Central memory CD4-positive, alpha-beta T cell (primary cell): ENCODE results near the gene ZNF182.
"Not testable (repeated sequence)": the region's sequence is repeated elsewhere in the genome, so short reads cannot be mapped to it uniquely, and the experiment has no call there.

Experiments
- DNase-seq: peaks from one replicate; pipeline ENCODE4 v3.0.0; 2022
- total RNA-seq, 3 experiments: gene quantifications; one replicate each; lab custom pipeline; 2026; lab: John Stamatoyannopoulos, UW

Gene ZNF182
- total RNA-seq: 12.3 to 27.3 (median 17.6) reads per million in 3 experiments

DNA sequence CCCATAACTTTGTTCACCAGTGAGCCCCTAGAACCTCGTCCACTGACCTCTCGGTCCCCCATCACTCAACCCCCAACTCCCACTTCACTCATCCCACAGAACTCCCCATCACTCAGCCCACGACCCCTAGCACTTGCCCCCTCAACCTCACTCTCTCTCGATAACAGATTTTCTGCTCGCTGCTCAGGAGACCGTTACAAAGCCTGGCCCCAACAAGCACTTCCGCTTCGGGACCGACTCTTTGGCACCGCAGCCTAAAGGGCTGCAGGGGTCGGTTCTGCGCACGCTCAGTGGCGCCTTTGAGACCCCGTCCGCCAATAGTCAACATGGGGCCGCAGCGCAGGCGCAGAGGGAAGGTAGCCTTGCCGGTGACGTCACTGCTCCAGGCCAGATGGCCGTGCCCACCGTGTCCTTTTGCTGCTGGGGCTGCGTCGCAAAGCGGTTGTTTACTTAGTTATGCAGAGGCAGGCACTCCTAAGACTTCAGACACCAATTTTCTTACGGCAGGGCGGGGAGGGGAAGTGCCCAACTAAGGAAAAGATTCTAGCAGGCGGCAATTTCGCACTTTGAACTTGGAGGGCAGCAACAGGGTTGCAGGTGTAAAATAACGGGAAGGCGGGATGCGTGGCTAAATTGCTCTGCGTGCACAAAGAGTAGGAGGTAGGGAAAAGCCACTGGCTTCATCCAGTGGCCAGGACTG is at the start of gene ZNF182:
ZNF182 (minus strand) TSS at position 232 of the 700 bp plus-strand sequence. CDS start 1,380 bp downstream, outside the sequence.
- DNase-seq: peak; percentile 89

DNA sequence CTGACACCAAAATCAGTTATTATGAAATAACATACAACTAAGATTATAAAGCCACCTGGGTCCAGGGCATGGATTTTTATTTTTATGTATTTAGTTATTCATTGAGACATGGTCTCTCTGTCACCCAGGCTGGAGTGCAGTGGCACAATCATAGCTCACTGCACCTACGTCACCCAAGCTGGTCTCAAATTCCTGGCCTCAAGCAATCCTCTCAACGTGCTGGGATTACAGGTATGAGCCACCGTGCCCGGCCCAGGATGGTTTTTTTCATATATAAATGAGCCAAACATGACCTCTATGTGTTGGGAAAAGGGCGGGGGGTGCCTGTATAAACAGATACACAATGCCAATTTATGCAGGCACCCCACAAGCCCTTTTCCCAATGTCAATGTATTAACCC is 43.1 kb upstream of the ZNF182 start:
- no peak for DNase-seq

DNA sequence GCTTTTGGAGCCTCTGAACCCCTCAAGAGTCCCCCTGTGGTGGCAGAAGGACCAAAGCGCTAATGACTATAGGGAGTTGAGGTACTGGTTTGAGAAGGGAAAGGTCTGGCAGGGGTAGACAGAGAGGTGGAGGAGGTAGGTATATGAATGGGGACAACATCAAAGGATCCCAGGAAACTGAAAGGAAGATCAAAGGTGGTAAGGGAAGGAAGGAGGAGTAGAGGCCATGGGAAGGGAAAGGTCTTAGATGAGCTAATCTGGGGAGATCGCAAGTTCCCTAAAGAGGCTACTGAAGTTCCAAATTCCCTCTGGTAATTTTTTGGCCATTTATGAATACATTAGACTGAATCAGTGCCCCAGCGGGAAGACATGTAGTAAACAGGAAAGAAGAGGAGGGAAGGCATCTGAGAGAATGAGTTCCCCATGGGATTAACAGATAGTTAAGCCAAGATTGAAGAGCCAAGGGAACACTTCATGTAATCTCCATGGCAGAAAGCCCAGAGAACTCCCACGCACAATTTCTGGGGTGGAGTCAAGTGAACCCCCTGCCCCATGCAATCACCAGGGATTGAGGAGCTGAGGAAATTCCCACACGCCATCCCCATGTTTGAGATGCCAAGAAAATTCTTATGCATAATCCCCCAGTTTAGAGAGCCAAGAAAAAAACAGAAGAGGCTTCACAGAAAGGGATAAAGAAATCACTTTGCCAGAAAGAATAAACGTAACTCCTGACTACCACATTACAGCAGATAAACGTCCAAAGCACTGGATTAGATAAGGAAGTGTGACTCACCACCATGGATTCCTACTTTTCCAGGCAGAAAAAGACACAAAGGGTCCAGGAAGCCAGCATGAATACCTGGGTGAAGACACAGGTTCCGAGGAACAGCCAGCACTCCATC is 41.9 kb upstream of the ZNF182 start:
- no peak for DNase-seq

DNA sequence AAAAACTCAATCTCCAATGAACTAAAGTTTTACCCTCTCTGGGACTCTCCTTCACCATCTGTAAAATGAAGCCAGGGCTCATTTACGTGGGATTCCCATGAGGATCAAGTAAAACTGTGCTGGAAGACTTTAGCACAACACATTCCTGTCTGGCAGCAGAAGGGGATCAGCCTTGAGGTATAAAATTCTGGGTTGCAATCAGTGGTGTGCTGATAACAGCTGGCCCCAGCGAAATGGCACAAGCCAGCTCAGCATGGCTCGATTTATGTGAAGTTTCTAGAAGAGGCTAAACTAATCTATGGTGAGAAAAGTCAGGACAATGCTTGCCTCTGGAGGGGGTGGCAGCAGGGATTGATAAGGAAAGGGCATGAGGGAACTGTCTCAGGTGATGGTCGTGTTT is 39.3 kb upstream of the ZNF182 start:
- DNase-seq: no peak

DNA sequence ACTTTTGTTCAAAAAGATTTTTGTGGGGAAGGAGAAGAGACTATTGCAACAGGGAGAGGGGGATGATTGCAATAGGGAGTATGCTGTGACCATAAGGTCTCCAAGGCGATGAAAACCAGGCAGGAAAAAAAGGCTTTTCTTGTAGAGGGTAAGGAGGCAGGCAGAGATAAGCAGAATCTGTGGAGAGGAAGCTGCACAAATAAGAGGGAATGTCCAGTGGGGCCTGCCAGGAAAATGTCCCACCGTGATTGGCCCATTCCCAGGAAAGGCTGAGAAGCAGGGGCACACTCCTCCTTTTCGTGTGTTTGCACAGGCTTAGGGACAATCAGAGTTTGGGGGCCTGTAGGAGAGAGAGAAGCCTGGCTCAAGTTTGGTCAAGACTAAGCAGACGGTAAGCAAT is 32.1 kb upstream of the ZNF182 start:
- no peak for DNase-seq

DNA sequence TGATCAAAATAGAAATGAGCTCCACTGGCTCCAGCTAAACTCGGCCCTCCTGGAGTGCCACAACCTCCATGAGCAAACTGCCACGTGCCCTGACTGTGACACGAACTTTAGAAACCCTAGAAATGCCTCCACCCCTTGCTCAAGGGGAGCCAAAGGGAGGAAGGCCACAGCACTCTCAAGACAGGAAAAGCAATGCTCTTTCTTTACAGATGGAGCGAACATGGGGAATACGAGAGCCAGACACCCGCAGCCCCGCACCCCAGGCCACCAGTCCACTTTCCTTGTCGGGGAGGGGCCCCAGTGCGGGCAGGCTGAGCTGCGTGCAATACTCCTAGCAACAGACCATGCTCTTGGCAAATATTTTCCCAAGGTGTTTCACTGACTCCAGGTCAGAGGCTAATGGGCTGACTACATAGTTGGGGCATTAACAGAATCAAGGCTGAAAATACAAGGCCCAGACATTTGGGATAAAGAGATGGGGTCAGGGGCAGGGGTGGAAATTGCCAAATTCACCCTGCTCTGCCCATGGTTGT is 26.9 kb upstream of the ZNF182 start:
- not testable (repeated sequence) for DNase-seq

DNA sequence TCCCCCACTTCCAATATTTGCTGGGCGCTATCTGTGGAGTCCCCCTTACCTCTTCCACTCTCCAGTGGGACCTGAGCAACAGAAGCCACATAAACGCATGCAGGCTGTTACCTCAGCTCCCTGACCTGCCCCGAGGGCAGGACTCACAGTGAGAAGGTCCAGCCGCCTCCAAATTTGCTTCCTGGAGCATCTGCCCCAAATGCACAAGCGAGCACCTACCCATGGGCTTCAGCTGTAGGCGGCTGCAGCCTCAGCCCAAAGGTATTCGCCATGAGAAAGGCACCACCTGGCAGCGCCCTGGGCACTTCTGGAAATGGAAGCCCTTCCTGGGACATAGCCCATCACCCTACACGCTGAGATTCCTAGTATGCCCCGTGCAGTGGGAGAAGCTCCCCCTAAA is 26.4 kb upstream of the ZNF182 start:
- DNase-seq: no peak

DNA sequence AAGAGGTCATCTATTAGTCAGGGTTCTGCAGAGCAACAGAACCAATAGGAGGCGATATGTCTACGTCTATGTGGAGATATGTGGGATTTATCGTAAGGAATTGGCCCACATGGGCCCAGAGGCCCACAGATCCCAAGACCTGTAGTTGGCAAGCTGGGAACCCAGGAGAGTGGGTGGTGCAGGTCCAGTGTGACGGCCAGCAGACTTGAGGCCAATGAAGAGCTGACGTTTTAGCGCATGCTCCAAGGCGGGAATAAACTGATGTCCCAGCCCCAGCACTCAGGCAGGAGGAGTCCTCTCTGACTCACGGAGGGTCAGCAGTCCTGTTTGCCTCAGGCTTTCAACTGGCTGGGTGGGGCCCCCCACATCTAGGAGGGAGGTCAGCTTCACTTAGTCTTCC is 24.3 kb upstream of the ZNF182 start:
- DNase-seq: no peak

DNA sequence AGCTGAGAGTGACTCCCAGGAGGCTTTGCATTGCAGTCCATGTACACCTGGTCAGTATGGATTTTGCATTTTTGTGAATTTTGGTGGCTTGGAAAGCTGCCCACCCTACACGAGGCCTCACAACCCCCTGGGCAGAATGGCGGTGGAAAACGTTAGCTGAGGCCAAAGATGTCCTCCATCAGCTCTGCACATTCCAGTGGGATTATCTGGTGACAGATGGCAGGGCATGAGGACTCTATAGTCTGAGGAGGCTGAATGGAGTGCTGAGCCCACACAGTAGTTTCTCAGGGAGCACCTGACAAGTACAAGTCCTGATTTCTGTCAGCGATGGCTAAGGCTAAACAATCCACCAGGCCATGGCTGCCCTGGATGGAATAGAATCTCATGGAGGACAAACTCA is 23.8 kb upstream of the ZNF182 start:
- not testable (repeated sequence) for DNase-seq

DNA sequence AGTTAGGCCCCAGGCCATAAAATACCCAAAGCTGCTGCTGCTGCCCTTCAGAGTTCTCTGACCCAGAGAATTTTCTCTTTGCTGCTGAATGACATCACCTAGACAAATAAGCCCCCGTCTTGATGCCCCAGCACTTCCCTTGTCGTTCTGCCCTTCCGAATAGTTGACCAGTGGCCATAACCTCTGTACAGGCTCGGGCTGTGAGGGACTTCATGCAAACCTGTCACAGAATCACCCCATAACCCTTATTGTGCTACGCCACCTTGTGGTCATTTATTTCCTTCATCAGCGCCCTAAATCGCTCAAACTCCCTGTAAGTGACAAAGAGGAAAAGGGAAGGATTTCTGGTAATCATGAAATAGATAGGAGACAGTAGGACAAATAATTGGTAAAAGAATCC is 21.8 kb upstream of the ZNF182 start:
- peak; percentile 39 for DNase-seq

DNA sequence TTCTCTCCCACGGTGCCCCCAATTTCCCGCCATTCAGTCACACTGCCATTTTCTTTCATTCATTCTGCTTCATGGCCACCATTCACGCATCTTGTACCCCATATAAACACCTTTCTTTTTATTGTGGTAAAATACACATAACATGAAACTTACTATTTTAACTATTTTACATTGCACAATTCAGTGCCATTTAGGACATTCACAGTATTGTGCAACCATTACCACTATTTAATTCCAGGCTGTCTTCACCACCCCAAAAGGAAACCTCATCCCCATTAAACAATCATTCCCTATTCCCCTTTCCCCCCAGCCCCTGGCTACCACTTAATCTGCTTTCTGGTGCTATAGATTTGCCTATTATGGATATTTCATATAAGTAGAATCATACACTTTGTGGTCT is 18.9 kb upstream of the ZNF182 start:
- DNase-seq: no peak

DNA sequence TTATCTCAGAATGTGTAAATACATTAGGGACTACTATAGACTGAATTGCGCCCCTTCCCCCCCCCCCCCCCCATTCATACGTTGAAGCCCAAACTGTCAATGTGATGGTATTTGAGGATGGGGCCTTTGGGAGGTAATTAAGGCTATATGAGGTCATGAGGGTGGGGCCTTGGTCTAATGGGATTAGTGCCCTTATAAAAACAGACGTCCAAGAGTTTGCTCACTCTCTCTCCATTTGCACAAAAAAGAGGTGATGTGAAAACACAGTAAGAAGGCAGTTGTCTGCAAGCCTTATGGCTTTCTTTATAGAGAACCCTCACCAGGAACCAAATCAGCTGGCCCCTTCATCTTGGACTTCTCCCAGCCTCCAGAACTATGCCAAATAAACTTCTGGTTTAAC is 18.3 kb upstream of the ZNF182 start:
- no peak for DNase-seq

DNA sequence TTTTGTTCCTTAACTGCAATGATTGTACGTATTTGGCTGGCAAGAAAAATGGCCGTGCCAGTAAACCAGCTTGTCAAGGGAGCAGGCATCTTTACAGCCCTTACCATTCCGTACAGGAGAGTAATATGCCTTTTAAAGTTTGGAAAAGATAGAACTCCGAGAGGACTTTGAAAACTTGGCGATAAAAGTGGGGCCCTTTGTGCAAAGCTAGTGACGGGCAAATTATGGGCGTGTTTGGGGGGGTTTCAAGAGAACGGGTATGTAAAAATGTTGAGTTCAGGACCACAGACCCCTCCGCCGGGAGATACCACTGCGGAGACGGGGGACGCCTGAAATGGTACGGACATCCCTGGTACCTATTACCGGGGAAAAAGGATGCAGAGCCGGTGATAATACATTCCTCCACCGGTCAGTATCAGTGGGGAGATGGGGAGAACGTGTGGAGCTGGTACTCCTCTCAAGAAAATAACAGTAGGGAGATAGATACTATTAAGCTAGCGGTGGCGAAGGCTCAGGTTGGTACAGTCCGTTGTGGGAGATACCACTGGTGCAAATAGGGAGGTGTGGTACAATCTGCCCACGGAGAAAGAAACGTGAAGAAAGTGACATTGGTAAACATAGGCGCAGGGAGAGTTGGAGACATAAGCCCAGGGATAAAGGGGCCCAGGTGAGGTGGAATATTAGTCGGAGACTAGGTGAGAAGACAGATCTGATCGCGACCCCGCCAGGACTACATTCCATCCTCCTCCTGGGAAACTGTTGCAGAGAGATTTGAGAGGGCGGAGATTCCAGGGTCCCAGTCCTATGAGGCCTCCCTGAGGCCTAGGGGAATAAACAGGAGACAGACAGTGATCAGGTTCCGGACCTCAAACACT is 17.5 kb upstream of the ZNF182 start:
- peak; percentile 80 for DNase-seq

DNA sequence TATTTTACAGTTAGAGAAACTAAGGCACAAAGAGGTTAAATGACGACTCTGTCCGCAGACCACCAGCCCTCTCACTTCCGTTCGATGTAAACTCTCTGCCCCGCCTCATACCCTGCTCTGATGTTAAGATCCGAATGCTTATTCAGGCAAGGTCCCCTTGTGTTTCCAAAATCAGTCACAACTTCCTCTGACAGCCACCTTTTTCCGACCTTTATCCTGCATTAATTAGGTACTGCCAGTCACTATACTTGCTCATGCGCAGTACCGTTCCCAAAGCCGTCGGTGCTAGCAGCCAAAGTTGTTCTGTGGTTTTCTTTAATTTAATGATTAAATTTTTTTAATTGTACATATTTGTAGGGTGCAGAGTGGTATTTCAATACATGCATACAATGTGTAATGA is 16.7 kb upstream of the ZNF182 start:
- DNase-seq: peak; percentile 6

DNA sequence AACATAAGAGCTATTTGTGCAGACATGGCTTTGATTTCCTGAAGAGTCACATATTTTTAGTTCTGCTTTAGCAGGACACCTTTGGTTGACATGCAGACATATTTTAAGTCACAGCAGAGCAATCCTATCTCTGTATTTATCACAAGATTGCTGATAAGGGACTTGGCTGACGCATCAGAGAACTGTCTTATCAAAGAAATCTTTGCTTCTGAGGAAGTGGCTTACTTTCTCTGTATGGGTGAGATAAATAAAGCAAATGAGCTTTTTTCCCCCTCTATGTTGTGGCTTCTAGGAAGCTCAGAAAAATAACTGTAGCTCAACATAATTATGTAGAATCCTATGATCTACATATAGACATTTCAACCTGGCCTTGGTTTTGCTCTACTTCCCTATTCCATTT is 16.1 kb upstream of the ZNF182 start:
- not testable (repeated sequence) for DNase-seq

DNA sequence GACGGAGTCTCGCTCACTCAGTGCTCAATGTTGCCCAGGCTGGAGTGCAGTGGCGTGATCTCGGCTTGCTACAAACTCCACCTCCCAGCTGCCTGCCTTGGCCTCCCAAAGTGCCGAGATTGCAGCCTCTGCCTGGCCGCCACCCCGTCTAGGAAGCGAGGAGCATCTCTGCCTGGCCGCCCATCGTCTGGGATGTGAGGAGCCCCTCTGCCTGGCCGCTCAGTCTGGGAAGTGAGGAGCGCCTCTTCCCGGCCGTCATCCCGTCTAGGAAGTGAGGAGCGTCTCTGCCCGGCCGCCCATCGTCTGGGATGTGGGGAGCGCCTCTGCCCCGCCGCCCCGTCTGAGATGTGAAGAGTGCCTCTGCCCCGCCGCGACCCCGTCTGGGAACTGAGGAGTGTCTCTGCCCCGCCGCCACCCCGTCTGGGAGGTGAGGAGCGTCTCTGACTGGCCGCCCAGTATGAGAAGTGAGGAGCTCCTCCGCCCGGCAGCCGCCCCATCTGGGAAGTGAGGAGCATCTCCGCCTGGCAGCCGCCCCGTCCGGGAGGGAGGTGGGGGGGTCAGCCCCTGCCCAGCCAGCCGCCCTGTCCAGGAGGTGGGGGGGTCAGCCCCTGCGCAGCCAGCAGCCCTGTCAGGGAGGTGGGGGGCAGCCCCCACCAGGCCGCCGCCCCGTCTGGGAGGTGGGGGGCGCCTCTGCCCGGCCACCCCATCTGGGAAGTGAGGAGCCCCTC is 13.0 kb upstream of the ZNF182 start:
- DNase-seq: not testable (repeated sequence)

DNA sequence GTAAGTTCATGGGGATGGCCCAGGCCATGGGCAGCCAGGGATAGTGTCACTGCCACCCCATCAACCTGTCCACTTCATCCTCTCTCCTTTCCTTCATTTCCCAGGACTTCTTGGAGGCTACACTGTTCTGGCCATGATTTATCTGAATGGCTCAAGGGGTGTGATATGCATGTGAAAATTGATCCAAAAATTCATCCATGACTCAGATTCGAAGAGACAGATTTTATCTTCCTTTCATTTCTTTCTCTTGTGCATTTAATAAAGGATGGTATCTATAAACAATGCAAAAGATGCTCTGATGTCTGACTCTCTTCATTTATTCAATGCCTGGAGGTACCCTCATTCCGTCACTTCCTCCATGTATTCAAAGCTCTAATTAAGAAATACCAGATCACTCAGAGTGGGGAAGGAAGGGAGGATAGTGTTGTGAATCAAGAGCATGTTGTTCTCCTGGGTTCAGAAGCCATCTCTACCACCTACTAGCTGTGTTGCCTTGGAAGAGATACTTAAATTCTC is 5.7 kb upstream of the ZNF182 start:
- DNase-seq: not testable (repeated sequence)

DNA sequence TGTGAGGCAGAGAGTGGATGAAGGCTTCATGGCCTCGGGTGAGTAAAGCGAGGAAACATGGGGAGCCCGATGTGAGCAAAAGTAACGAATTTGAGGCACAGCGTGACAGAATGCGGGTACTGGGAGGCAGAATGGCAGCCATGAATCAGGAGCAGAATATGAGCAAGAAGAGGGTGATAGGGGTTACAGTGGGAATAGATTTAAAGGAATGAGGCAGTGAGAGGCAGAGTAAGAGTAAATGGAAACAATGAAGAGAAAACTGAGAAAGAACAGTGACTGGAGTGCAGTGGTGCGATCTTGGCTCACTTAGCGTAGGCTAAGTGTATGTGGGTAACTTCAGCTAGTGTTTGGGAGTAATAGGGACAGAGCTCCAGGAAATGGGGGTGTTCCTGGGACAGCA is 2.9 kb upstream of the ZNF182 start, which contains the start of gene SPACA5:
SPACA5 (plus strand) TSS at position 301 of the 400 bp plus-strand sequence. CDS start 815 bp downstream, outside the sequence.
- not testable (repeated sequence) for DNase-seq

DNA sequence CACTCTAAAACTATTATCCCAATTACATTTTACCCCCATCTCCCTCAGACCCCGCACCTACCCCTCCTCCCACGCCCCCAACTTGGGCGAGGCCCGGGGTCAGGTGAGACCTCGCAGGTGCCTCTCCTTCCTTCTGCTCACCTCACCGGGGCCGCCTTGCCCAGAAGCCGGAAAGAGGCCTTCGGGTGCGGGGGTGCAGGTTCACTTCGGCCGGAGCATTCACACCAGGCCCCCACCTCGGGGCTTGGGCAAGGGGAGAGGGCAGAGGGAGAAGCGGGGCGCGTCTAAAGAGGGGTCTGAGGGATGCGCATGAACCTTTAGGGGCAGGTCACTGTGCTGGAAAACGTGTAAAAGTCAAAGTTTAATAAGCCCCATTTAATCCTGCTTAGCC is 427 bp downstream of the ZNF182 start:
- peak; percentile 4 for DNase-seq

DNA sequence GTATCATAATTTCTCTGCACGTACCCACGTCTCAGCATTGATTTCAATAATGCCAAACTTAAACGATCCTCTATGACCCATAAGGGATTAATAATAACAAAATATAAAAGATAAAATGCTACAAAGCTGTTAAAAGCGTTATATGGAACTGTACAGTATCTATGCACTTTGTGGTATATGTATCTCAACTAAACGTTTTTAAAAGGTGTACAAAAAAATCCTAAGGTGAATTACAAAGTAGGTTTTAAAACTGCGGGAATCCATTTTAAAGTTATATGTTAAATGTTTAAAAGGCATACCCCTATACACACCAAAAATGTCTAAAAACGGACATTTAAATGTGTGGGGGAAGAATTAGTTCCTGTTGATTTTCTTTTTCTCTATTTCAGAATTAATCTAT is 860 bp downstream of the ZNF182 start:
- DNase-seq: no peak

DNA sequence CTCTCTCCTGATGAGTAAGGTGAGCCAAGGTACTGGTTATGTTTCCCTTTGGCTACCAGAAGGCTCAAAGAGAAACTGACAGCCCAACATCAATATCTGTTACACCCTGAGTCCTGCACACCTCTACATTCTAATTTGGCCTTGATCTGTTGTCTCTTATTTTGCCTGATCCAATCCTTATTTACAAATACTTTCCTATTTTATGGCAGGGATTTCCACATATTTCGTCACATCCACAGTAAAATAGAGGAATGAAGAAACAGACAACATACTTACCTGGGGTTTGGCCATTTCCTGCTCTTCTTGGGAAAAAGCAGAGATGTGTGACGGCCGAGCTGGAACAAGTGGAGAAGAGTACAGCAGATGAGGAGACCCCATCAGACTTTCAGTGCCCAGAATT is 1.5 kb downstream of the ZNF182 start:
- DNase-seq: no peak

DNA sequence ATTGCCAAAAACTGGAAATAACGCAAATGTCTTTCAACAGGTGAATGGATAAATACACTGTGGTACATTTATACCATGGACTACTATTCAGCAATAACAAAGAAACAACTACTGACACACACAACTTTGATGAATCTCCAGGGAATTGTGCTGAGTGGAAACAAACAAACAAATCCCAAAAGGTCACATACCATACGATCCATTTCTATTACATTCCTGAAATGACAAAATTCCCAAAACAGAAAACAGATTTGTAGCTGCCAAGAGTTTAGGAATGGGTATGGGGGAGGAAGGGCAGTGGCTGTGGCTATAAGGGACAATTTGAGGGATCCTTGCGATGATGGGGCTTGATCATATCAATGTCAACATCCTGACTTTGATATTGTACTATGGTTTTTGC is 2.5 kb downstream of the ZNF182 start:
- no peak for DNase-seq
